Kidney (tissue), 14 donors: ENCODE results near the gene ERCC2. TPM values are rescaled to one million over a fixed set of nuclear protein-coding genes. Genes with fewer than 3 reads are reported as not detected.

Source experiments
- DNase-seq, 5 donors: peaks; one replicate each; pipeline ENCODE4 v3.0.0-alpha.2; 2013 to 2020
- FAIRE-seq: peaks from 2 replicates; lab custom pipeline; 2012; peaks lifted over from hg19 to GRCh38; lab: Jason Lieb, UNC
- H3K27ac ChIP-seq, 2 donors: one replicate each; pipeline ENCODE4 v1.7.0; 2013; ENCODE audit warnings: low read depth in 2 of 2, low read length in 2 of 2, inconsistent platforms in 1 of 2
- H3K27me3 ChIP-seq: one replicate; pipeline ENCODE4 v1.7.1; 2013; ENCODE audit warnings: low read length, inconsistent platforms; ENCODE audit not compliant: control insufficient read depth, insufficient read depth
- H3K36me3 ChIP-seq, 3 donors: one replicate each; pipeline versions ENCODE4 v1.7.0 to v1.7.1; 2013; ENCODE audit warnings: low read length in 3 of 3, control low read depth in 1 of 3, inconsistent platforms in 1 of 3; ENCODE audit not compliant: insufficient read depth in 3 of 3, control insufficient read depth in 2 of 3
- H3K4me1 ChIP-seq, 3 donors: one replicate each; pipeline versions ENCODE4 v1.7.0 to v1.7.1; 2013; ENCODE audit warnings: low read length in 3 of 3, inconsistent platforms in 1 of 3, low read depth in 1 of 3; ENCODE audit not compliant: control insufficient read depth in 2 of 3, insufficient read depth in 2 of 3
- H3K4me3 ChIP-seq, 3 donors: one replicate each; pipeline versions ENCODE4 v1.7.0 to v1.8.1; 2013; ENCODE audit warnings: low read length in 3 of 3, control low read depth in 1 of 3, inconsistent platforms in 1 of 3
- H3K9ac ChIP-seq, 3 donors: one replicate each; pipeline versions ENCODE4 v1.7.0 to v1.7.1; 2013; ENCODE audit warnings: low read length in 3 of 3, control low read depth in 1 of 3, inconsistent platforms in 1 of 3
- H3K9me3 ChIP-seq, 3 donors: one replicate each; pipeline versions ENCODE4 v1.7.0 to v1.7.1; 2013; ENCODE audit warnings: low read length in 3 of 3, control low read depth in 1 of 3, inconsistent platforms in 1 of 3; ENCODE audit not compliant: control insufficient read depth in 2 of 3, insufficient read depth in 1 of 3
- CTCF ChIP-seq: IDR thresholded peaks from 3 replicates; pipeline ENCODE4 v1.5.1; 2012; ENCODE audit warnings: mild to moderate bottlenecking, moderate library complexity, borderline replicate concordance; ENCODE audit not compliant: insufficient read depth; ENCODE audit errors: extremely low read depth
- intact Hi-C: fragments of 100-400 bp; cut with DNase I; formaldehyde crosslinking; loops from one replicate; pipeline ENCODE4 v1.11.1; 2022
- polyA plus RNA-seq: library from polyadenylated mRNA; stranded (reverse); fragments of 350-450 nt; fragmentation: Illumina TruSeq; extraction: RNeasy Lipid Tissue Mini Kit (QIAGEN cat#74804); gene quantifications from one replicate; pipeline ENCODE4 v1.2.3, GENCODE V29; 2014; ENCODE audit warnings: low read depth, low replicate concordance; ENCODE audit not compliant: insufficient read depth
- total RNA-seq: library from RNA; stranded (reverse); fragmentation: NEBNext Ultra II Directional; extraction: Animal tissue kit (Norgen Biotek cat#: 25700); gene quantifications from one replicate; pipeline ENCODE4 v1.2.1, GENCODE V29; 2021
- donor health status: control.
- donor health status: control.
- donor health status: control.
- donor health status: control.
- donor health status: control.
- donor health status: DM: yes; HTN: yes; CAD: no.
- donor health status: Normal renal cell carcinoma (clear cell type).

ERCC2 gene
- total and polyA plus RNA-seq, 2 donors from 2014 or later: 16.7 to 19.0 TPM

DNA sequence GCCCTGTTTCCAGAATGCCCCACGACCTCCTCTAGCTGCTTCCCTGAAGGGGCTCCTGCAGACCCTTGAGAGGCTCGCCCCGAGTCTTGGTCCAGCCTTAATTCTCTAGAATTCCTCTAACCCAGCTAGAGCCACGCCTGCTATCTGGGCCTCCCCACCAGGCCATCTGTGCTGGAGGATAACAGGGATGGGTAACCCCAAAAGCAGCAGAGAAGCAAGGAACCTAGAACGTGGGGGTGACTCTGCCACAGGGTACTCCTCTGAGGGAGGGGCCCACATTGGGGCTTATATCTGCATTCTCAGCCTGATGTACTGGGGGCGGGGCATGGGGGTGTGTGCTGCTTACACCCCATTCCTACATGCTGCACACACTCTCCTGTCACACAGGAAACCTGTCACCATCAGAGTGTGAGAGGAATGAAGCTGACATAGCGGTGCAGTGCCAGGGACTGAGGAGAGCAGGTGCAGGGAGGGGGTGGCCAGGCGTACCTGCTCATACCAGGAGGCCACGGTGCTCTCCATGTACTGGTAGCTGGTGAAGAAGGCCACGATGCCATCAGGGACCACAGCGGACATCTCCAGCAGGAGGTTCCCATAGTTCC is 16.0 kb downstream of the ERCC2 start:
- Histone ChIP-seq H3K27me3 (no peaks in the 10 kb centered on the region), H3K4me3 (no peak overlapping the region), H3K9ac (no peak overlapping the region), H3K36me3 (peaks cover 0 to 8% (median 3%) of the 10 kb centered on the region in 3 donors), H3K4me1 (no peaks in the 10 kb centered on the region), H3K27ac (no peak overlapping the region), H3K9me3 (no peaks in the 10 kb centered on the region)
- DNase-seq: no peak
- TF ChIP-seq CTCF: no peak
- FAIRE-seq: no peak
- intact Hi-C loops: no loop called here

- Histone ChIP-seq H3K27ac (no peak overlapping the region), H3K36me3 (peaks cover 0 to 8% (median 3%) of the 10 kb centered on the region in 3 donors), H3K4me3 (no peak overlapping the region), H3K9ac (no peak overlapping the region), H3K9me3 (no peaks in the 10 kb centered on the region), H3K27me3 (no peaks in the 10 kb centered on the region), H3K4me1 (no peaks in the 10 kb centered on the region)
- no peak for DNase-seq
- TF ChIP-seq CTCF: no peak
- FAIRE-seq: no peak
- intact Hi-C loops: no loop called here
Measured at GRCh38 chr19:45352914-45353796, 17.2 kb downstream of the ERCC2 start.

GRCh38 chr19:45352471-45352870 is 17.9 kb downstream of the ERCC2 start:
- Histone ChIP-seq H3K4me1 (no peaks in the 10 kb centered on the region), H3K27me3 (no peaks in the 10 kb centered on the region), H3K9ac (no peak overlapping the region), H3K36me3 (peaks cover 0 to 8% (median 3%) of the 10 kb centered on the region in 3 donors), H3K27ac (no peak overlapping the region), H3K4me3 (no peak overlapping the region), H3K9me3 (no peaks in the 10 kb centered on the region)
- intact Hi-C loops: no loop called here
- no peak for DNase-seq
- FAIRE-seq: no peak
- TF ChIP-seq CTCF: no peak
